HFF-Myc (cell line): ENCODE results near the gene IL1B.

Experiments used
- DNase-seq: peaks from one replicate; pipeline ENCODE4 v3.0.0-alpha.2; 2011; ENCODE audit warnings: low read depth; ENCODE audit errors: extremely low read depth
- H3K4me3 ChIP-seq: replicated peaks from 2 replicates; pipeline ENCODE4 v1.5.1; 2011; ENCODE audit warnings: low read depth, mild to moderate bottlenecking, control low read depth, low read length
- CTCF ChIP-seq: IDR thresholded peaks from 2 replicates; pipeline ENCODE4 v1.5.1; 2012; ENCODE audit warnings: mild to moderate bottlenecking, low read depth, low read length, control low read depth; ENCODE audit errors: missing control alignments

Gene IL1B

GRCh38 chr2:112824694-112825085 lies 11.9 kb downstream of the IL1B start:
- DNase-seq, result no peak
- H3K4me3 ChIP-seq, result no peak overlapping the region
- no peak for TF ChIP-seq CTCF

- no peak overlapping the region for H3K4me3 ChIP-seq
- no peak for TF ChIP-seq CTCF
- no peak for DNase-seq
Observed at GRCh38 chr2:112821682-112822081, 14.9 kb downstream of the IL1B start.

- no peak for DNase-seq
- TF ChIP-seq CTCF, result no peak
Observed at GRCh38 chr2:112821142-112821541, 15.4 kb downstream of the IL1B start.

DNA sequence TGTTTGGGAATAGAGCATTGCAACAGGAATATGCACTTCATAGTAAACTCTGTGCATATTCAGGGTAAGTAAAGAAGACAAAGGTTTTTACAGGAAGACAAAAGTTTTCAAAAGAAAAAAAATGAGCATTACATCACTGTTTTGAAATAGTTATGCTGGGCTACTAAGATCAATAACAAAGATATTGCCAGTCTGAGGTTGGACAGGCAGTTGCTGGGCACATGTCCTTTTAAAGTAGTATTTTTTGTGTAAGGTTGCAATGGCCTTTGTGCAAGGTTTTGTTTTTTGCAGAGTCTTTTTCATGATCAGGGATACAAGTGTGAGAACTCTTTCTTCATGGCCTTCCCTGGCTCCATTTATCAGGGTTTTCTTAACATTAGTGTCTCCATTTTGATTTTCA lies 16.2 kb downstream of the IL1B start:
- DNase-seq, result no peak
- no peak overlapping the region for H3K4me3 ChIP-seq
- no peak for TF ChIP-seq CTCF

More at GRCh38 chr2:112821142-112821541, 15.4 kb downstream of the IL1B start:
- no peak overlapping the region for H3K4me3 ChIP-seq

GRCh38 chr2:112819081-112819480 lies 17.5 kb downstream of the IL1B start:
- no peak overlapping the region for H3K4me3 ChIP-seq
- TF ChIP-seq CTCF, result no peak
- no peak for DNase-seq

DNA sequence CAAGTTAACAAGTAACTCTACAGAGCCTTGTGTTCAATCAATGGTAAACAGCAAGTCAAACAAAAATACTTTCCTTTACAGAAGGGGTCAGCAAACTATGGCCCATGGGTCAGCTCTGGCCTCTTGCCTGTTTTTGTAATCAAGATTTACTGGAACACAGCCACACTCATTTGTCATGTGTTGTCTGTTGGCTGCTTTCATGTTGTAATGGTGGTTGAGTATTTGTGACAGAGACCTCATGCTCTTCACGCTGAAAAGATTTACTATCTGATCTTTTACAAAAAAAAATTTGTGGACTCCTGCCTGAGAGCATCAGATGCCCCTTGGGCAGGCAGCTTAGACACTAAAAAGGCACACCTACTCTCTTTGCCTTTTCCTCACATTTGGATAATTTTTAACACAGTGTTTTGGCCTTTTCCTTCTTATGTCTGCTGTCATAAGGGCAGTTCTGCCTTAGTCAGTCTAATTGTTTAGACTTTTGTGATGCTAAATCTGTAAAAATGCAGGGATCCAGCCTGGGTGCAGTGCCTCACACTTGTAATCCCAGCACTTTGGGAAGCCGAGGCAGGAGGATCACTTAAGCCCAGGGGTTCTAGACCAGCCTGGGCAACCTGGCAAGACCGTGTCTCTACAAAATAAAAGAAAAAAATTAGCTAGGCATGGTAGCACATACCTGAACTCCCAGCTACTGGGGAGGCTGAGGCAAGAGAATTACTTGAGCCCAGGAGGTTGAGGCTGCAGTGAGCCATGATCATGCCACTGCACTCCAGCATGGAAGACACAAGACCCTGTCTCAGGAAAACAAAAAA lies 18.3 kb downstream of the IL1B start:
- no peak for TF ChIP-seq CTCF
- DNase-seq, result no peak
- H3K4me3 ChIP-seq, result no peak overlapping the region
